Osteocyte (in vitro differentiated cells): ENCODE measurements around the gene IFI6. TPM values are rescaled to one million over a fixed set of nuclear protein-coding genes. Genes with fewer than 3 reads are reported as not detected.
"Not testable (repeated sequence)": the region's sequence is repeated elsewhere in the genome, so short reads cannot be mapped to it uniquely, and the experiment has no call there.

ENCODE experiments used
- DNase-seq: peaks from one replicate; pipeline ENCODE4 v3.0.0; 2021; ENCODE audit warnings: mixed read lengths; ENCODE audit not compliant: unreplicated experiment; ENCODE audit errors: extremely low spot score
- H3K27ac Mint-ChIP-seq: one replicate; pipeline ENCODE4 v1.8.0; 2021; ENCODE audit warnings: mild to moderate bottlenecking, mixed read lengths; ENCODE audit not compliant: unreplicated experiment
- H3K27me3 Mint-ChIP-seq: one replicate; pipeline ENCODE4 v1.8.0; 2021; ENCODE audit warnings: mixed read lengths; ENCODE audit not compliant: unreplicated experiment
- H3K36me3 Mint-ChIP-seq: one replicate; pipeline ENCODE4 v1.8.0; 2021; ENCODE audit warnings: mixed read lengths; ENCODE audit not compliant: unreplicated experiment
- H3K4me1 Mint-ChIP-seq: one replicate; pipeline ENCODE4 v1.8.0; 2021; ENCODE audit warnings: mixed read lengths; ENCODE audit not compliant: unreplicated experiment
- H3K4me3 Mint-ChIP-seq: one replicate; pipeline ENCODE4 v1.8.0; 2021; ENCODE audit warnings: mild to moderate bottlenecking, moderate library complexity, mixed read lengths; ENCODE audit not compliant: unreplicated experiment
- H3K9me3 Mint-ChIP-seq: one replicate; pipeline ENCODE4 v1.8.0; 2021; ENCODE audit warnings: mixed read lengths; ENCODE audit not compliant: unreplicated experiment
- CTCF ChIP-seq: fragments of 200-600 bp; sonication (generic); IDR thresholded peaks from 2 replicates; pipeline ENCODE4 v1.5.0; 2021; ENCODE audit warnings: antibody characterized with exemption, mild to moderate bottlenecking, moderate library complexity
- total RNA-seq: library from RNA; stranded (reverse); gene quantifications from 2 replicates; pipeline ENCODE4 v1.2.1, GENCODE V29; 2021

The IFI6 gene
- total RNA-seq, 1 donor from 2014 or later = 54.1 TPM

- no peaks in the 10 kb centered on the region for H3K27me3 Mint-ChIP-seq
- H3K9me3 Mint-ChIP-seq = no peaks in the 10 kb centered on the region
- H3K27ac Mint-ChIP-seq = peak overlapping the region; percentile 23
- DNase-seq = no peak
- TF ChIP-seq CTCF = no peak
- H3K4me1 Mint-ChIP-seq = peaks cover 29% of the 10 kb centered on the region
- H3K36me3 Mint-ChIP-seq = no peaks in the 10 kb centered on the region
- no peak overlapping the region for H3K4me3 Mint-ChIP-seq
Measured at GRCh38 chr1:27630859-27631491, 41.0 kb downstream of the IFI6 start.

- H3K27me3 Mint-ChIP-seq = no peaks in the 10 kb centered on the region
- H3K9me3 Mint-ChIP-seq = no peaks in the 10 kb centered on the region
- DNase-seq = no peak
- peak overlapping the region; percentile 6 for H3K27ac Mint-ChIP-seq
- TF ChIP-seq CTCF = no peak
- H3K4me3 Mint-ChIP-seq = no peak overlapping the region
- H3K36me3 Mint-ChIP-seq = no peaks in the 10 kb centered on the region
- H3K4me1 Mint-ChIP-seq = peaks cover 25% of the 10 kb centered on the region
Measured at GRCh38 chr1:27628712-27629111, 43.3 kb downstream of the IFI6 start.

GRCh38 chr1:27627733-27628132 is 44.3 kb downstream of the IFI6 start:
- H3K4me1 Mint-ChIP-seq = peaks cover 22% of the 10 kb centered on the region
- H3K4me3 Mint-ChIP-seq, DNase-seq, H3K36me3 Mint-ChIP-seq, H3K27ac Mint-ChIP-seq, H3K27me3 Mint-ChIP-seq, H3K9me3 Mint-ChIP-seq: not testable (repeated sequence)

GRCh38 chr1:27627061-27627460 is 44.9 kb downstream of the IFI6 start:
- H3K4me1 Mint-ChIP-seq = peaks cover 22% of the 10 kb centered on the region
- H3K9me3 Mint-ChIP-seq = no peaks in the 10 kb centered on the region
- no peak overlapping the region for H3K4me3 Mint-ChIP-seq
- DNase-seq = no peak
- H3K36me3 Mint-ChIP-seq = no peaks in the 10 kb centered on the region
- H3K27ac Mint-ChIP-seq = no peak overlapping the region
- no peaks in the 10 kb centered on the region for H3K27me3 Mint-ChIP-seq
- TF ChIP-seq CTCF = no peak

GRCh38 chr1:27626031-27626935 is 45.7 kb downstream of the IFI6 start:
- Mint-ChIP-seq H3K4me3 (no peak overlapping the region), H3K27me3 (no peaks in the 10 kb centered on the region), H3K9me3 (no peaks in the 10 kb centered on the region), H3K4me1 (peaks cover 15% of the 10 kb centered on the region), H3K36me3 (no peaks in the 10 kb centered on the region), H3K27ac (no peak overlapping the region)
- DNase-seq = no peak
- no peak for TF ChIP-seq CTCF
